HG02938 (cell line): ENCODE data around the gene IGSF6.
"Not testable (repeated sequence)": the region's sequence is repeated elsewhere in the genome, so short reads cannot be mapped to it uniquely, and the experiment has no call there.

Source experiments
- ATAC-seq: cut with Tn5 transposase; IDR thresholded peaks from one replicate; pipeline ENCODE4 v1.9.1; 2021; ENCODE audit warnings: mild to moderate bottlenecking, moderate library complexity; ENCODE audit not compliant: unreplicated experiment

The IGSF6 gene, protein sequence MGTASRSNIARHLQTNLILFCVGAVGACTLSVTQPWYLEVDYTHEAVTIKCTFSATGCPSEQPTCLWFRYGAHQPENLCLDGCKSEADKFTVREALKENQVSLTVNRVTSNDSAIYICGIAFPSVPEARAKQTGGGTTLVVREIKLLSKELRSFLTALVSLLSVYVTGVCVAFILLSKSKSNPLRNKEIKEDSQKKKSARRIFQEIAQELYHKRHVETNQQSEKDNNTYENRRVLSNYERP

DNA sequence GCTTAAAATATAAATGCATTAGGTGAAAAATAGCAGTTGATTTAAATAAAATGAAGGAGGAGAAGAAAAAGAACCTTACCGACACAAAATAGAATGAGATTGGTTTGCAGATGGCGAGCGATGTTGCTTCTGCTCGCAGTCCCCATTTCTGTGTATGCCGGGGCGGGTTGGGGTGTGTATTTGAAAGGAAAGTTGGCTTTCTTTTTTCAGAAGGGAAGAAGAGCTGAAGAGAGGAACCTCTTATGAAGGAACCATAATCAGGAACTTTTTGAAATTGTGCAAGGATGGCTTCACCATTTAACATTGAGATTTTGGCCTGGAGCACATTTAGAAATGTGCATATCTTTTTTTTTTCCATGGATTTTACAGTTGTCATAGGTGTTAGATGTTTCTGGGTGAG, at the start of gene IGSF6:
Gene IGSF6 (minus strand): TSS at position 156 of the 400 bp plus-strand sequence. CDS start 10 bp downstream, at position 146.
- ATAC-seq: no peak

DNA sequence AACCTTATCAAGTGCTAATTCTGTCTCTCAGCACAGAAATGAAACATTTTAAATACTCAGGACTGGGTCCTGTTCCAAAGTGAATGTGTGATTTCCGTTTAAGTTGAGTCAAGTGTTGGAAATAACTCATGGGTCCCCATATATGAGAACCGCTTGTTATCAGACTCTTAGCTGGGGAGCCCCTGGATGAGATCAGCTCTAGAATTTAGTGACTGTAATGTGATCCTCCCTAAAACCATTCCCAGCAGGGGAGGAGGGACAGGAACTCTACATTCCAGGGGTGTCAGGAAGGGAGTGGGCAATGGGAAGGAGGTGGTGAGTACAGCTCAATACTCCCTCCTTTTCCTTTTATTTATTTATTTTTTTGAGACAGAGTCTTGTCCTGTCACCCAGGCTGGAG, 48.9 kb upstream of the IGSF6 start:
- no peak for ATAC-seq

DNA sequence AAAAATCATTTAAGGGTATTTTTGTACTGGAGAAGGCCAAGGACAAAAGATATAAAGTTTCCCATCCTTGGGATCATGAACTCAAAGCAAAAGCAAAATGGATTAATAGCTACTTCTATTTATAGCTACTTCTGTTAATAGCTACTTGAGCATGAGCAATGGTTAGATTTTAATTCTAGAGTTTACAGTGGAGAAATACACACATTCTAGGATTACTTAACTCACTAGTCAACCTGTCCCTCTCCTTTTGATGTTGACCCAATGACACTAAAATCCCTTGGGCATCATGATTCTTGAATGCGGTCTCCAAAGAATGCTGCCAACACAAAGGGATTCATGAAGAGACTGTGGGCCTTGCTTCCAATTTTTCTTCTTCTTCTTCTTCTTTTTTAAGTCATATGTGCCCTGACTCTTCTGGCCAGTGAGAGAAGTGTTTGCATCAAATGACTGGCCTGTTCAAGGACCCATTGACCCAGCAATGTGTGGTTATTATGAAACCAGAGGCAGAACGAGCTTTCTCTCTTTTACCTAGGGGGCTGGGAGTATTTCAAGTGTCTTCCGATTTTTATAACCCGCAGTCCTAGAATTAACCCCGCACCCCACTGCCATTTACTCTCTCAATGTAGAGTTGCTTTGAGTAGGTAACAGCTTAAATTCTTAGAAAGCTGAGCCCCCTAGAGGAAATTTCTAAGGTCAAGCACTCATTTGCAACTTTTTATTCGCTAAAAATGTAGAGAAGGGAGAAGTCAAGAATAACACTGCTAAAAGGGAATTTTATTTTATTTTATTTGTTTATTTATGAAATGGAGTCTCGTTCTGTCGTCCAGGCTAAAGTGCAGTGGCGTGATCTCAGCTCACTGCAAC, 46.0 kb upstream of the IGSF6 start:
- ATAC-seq: no peak

DNA sequence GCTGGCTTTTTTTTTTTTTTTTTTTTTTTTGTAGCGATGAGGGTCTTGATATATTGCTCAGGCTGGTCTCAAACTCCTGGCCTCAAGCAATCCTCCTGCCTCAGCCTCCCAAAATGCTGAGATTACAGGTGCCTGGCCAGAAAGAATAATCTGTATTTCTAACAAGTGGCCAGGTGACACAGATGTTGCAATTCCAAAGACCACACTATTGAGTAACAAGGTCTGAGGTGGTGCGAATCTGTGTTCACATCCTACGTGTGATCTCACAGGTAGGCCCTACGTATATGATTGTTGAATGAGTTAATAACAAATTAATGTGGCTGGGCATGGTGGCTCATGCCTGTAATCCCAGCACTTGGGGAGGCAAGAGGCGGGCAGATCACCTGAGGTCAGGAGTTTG, 44.6 kb upstream of the IGSF6 start:
- ATAC-seq: no peak

DNA sequence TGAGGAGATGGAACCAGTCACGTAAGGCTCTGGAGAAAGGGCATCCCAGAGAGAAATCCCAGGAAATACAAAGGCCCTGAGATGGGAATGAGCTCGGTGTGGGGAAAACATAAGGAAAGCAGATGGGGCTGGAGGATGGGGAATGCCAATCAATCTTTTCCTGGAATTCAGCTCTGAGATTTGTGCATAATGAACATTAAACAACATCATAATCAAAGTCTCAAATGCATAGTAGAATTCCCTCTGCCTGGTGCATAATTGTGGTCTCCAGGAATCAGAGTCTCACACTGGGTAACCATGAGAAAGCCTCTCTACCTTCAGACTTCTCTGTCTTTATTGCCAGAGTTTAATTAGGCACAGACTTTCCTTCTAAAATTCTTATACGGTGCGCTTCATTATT, 42.2 kb upstream of the IGSF6 start:
- no peak for ATAC-seq

DNA sequence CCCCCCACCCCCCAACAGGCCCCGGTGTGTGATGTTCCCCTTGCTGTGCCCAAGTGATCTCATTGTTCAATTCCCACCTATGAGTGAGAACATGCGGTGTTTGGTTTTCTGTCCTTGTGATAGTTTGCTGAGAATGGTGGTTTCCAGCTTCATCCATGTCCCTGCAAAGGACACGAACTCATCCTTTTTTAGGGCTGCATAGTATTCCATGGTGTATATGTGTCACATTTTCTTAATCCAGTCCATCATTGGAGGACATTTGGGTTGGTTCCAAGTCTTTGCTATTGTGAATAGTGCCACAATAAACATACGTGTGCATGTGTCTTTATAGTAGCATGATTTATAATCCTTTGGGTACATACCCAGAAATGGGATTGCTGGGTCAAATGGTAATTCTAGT, 38.6 kb upstream of the IGSF6 start:
- not testable (repeated sequence) for ATAC-seq

DNA sequence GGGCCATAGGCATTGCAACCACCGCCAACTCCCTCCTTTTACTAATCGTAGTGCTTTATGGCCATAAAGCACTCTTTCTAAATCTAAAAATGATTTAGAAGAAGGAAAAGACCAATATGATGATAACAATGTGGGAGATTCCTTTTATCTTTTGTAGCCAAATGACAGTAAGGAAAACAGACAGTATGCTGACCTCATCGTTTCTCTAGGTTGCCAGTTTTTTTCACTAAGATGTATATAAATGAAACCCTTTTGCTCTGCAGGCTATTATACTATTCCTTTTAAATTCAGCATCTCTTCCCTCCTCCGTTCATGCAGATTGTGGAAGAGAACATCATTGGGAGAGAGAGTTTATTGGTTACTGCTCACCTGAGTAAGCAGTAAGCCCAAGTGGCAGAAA, 36.7 kb upstream of the IGSF6 start:
- no peak for ATAC-seq

DNA sequence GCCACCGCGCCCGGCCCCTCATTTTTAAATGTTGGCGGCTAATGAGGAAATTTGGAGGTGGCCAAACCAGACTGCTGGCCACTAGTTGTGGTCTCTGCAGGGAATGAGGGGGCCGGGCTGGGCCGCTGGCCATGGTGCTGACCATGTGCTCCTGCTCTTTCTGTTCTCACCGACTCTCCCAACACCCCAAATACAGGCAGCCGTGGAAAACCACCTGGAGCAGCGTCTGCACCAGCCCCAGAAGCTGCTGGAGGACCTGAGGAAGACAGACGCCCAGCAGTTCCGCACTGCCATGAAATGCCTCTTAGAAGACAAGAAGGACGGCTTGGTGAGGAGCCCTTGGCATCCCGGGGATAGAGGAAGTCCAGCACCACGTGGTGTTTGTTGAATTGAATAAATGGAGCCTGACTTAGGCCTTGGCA, 32.6 kb upstream of the IGSF6 start:
- no peak for ATAC-seq

DNA sequence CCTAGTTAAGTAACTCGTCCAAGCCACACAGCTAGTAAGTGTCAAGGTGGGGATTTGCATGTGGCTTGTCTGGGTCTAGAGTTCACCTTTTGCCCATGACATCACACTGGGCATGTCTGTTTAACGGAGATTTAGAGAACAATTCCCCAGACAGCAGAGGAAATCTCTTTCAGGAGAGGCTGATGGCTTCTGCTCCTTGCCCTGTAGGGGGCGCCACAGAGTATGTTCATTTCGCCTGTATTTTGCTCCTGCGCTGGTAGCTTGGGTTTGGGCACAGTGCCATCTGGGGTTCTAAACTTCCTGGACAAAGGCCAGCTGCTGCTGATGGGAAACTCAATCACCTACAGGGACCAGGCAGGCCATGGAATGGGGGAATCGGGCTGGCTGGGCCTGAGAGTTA, 31.8 kb upstream of the IGSF6 start:
- no peak for ATAC-seq

DNA sequence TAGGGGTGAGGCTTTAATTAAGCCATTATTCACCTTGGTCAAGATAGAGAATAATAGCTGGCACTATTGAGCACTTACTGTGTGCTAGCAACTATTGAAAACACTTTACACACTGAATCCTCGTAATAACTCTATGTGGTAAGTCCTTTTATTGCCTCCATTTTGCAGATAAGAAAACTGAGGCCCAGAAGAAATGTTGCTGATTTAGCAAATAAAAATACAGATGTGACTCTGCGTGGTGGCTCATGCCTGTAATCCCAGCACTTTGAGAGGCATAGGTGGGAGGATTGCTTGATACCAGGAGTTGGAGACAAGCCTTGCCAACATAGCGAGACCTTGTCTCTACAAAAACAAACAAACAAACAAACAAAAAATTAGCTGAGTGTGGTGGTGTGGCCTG, 30.8 kb upstream of the IGSF6 start:
- ATAC-seq: no peak

DNA sequence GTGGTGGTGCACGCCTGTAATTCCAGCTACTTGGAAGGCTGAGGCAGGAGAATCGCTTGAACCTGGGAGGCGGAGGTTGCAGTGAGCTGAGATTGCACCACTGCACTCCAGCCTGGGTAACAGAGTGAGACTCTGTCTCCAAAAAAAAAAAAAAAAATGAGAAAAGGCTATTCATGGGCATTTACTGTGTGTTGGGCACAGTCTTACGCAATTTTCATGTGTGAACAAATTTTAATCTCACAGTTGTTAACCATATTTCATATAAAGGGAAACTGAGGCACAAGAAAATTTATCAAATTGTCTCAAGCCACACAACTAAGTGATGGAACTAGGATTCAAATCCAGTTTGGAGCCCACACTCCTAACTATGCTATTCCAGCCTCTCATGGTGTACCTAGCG, 28.3 kb upstream of the IGSF6 start:
- not testable (repeated sequence) for ATAC-seq

DNA sequence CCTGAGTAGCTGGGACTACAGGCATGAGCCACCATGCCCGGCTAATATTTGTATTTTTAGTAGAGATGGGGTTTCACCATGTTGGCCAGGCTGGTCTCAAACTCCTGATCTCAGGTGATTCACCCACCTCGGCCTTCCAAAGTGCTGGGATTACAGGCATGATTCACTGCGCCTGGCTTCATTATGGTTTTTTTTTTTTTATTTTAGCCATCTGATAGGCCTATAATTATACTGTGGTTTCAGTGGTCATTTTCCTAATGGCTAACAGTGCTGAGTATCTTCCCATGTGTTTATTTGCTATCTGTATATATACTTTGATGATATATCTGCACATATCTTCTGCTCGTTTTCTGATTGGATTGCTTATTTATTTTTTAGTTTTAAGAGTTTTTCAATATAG, 22.0 kb upstream of the IGSF6 start:
- not testable (repeated sequence) for ATAC-seq

DNA sequence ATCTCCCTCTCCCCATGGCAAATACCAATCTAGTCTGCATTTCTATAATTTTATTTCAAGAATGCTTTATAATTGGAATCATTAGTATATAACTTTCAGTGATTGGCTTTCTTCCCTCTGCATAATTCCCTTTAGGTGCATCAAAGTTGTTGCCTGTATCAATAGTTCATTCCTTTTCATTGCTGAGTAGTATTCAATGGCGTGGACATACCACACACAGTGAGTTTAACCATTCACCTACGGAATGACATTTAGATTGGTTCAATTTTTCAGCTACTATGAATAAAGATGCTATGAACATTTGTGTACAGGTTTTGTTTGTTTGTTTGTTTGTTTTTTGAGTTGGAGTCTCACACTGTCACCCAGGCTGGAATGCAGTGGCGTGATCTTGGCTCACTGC, 21.1 kb upstream of the IGSF6 start:
- no peak for ATAC-seq

DNA sequence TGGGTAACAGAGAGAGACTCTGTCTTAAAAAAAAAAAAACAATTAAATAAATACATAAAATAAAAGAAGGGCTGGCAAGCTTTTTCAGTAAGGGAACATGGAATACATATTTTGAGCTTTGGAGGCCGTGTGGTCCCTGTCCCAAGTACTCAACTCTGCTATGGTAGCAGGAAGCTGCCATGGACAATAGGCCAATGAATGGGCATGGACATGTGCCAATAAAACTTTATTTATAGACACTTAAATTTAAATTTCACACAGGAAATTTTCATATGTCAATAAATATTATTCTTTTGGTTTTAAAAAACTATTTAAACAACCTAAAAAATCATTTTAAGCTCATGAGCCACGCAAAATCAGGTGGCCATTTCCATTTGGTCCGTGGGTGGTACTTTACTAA, 15.2 kb upstream of the IGSF6 start:
- ATAC-seq: no peak

DNA sequence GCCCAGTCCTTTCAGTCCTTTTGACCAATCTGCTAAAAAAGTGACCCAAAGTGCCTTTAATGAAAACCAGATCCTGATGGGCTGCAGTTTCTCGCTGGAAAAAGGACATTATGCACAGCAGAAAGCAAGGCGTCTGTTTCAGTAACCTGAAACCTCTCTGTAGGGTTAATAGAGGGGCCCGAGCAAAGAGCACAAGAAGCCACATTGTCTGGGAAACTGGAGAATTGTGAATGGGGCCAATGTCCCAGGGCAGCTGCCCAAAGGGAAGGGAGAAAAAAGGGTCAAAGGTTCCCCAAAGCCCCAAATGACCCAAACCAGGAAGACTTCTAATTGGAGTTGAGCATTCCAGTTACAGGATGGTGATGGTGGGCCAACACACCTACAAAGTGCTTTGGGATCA, 14.4 kb upstream of the IGSF6 start:
- ATAC-seq: no peak

DNA sequence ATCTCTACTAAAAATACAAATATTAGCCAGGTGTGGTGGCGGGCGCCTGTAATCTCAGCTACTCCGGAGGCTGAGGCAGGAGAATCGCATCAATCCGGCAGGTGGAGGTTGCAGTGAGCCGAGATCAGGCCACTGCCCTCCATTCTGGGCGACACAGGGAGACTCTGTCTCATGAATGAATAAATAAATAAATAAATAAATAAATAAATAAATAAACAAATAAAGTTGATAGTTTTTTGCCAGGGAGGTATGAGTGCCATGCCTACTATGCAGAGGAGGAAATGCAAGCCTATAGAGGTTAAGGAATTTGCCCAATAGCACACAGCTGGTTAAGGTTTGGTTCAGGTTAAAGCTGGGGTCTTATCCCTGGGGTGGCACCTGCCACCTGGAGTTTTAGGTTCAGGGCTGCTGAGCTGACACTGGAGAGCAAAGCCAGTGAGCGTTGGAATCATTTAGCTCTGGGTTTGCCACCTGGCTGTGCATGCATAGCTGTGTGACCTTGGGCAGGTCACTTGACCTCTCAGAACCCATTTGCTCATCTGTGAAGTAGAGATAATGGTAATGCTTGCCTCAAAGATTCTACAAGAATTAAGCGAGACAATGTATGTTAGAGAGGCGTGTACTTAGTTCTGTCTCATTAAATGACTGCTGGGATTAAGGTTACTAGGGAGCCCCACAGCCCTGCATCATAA, 12.5 kb upstream of the IGSF6 start:
- no peak for ATAC-seq

DNA sequence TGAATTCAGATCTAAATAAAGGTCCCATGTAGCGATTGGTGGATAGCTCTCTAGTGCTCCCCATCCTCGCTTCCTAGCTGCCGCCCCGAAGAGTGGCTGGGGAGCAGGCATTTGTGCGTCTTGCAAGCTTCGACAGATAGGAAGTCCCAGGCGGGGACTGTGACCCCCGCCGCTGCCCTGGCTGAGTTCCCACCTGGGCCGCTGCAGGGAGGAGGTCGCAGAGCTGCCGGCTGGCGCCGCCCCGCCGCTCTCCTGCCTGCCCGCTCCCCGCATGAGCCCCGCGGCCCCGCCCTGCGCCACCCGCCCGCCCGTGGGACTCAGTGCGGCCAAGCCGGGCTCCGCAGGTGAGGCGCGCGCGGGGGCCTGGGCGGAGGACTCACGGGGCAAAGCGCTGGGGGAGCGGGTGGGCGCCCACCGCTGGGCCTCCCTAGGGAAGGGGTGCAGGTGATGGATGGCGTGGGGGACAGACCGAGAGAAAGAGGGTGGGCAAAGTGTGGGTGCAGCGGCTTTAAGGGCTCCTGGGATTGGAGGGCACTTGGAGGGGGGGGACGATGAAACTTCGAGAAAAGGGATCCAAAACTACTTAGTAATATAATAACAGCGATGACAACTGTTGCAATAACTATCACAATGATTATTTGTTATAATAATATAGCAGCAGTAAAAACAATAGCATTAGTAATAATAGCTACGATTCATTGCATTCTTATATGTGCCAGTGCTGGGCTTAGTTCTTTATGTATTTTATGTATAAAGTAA, 11.7 kb upstream of the IGSF6 start, which contains the start of gene OTOA:
Gene OTOA (plus strand): TSS at position 80 of the 759 bp plus-strand sequence. CDS start 14,547 bp downstream, outside the sequence.
- no peak for ATAC-seq

DNA sequence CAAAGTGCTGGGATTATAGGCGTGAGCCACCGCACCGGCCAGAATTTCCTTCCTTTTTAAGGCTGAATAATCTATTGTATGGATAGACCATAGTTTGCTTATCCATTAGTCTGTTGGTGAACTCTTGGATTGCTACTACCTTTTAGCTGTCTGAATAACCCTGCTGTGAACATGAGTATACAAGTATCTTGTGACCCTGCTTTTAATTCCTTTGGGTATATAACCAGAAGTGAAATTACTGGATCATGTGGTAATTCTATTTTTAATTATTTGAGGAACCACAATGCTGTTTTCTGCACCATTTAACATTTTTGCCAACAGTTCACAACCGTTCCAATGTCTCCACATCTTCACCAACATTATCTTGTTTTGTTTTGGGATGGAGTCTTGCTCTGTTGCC, 6.7 kb upstream of the IGSF6 start:
- ATAC-seq: no peak

DNA sequence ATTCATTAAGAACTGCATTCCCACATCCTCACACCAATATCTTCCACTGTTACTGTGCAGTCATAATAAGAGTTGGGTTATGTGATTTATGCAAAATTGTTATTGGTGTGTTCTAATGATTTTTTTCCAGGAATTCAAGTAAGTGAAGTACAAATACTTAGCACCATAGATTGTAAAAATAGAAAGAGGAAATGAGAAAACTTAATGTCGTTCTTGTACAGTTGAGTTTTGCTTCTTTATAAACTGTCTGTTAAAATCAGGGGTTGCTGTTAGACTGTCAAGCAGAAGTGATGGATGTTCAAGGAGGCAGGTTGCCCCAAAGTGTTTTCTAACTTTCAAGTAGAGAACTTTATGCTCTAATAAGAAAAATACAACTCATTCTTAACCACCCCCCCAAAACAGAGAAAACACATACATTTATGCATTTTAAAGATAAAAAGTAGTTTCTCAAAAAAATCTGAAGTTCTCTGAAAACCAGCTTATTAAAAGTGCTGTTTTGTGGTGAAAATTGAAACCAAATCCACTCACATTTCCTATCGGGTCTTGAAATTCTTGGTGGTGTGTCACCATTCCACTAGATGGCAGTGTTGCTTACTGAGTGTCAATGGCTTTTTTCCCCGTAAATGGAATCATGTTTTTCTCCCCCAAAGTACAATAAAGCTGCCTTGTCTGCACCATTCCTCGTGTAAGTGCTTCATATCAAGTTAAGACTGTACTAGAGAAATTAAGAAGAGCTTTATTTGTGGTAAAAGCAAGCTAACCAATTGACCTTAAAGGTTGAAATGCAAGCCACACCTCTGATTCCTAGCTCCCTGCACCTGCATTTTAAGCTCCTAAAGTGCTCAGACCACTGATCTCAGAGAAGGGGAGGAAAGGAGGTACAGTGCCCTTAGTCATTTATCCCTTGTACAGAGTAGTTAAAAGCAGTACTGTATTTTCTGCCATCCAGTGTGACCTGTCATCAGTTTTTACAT, 4.7 kb upstream of the IGSF6 start:
- ATAC-seq: no peak

DNA sequence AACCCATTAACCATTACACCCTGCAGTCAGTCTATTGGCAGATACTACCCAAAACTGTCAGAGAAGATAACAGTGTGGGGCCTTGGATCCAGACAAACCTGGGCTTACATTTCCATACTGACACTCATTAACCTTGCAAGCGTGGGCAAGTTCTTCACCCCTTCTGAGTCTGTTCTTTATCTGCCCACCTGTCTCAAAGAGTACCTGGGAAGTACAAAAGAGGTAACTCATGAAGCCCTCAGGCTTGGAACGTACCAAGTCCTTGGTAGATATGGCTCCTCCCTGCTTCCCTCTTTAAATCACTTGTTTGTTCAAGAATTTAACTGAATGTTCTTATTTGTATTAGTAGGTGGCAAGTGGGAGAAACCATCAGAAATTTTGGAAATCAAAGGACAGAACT, 2.5 kb upstream of the IGSF6 start:
- no peak for ATAC-seq
